BJ (cell line): ENCODE data around the gene GORASP1. TPM values are rescaled to one million over a fixed set of nuclear protein-coding genes. Genes with fewer than 3 reads are reported as not detected.

Source experiments
- CTCF ChIA-PET: fragments of 350-600 bp; formaldehyde crosslinking; extraction: SDS; loops from one replicate; lab custom pipeline; 2021; ENCODE audit warnings: antibody characterized with exemption, inconsistent platforms; lab: Yijun Ruan, JAX
- POLR2A ChIA-PET: fragments of 300-600 bp; sonication (Branson Sonifier 250); formaldehyde crosslinking; extraction: SDS; loops from one replicate; lab custom pipeline; 2021; ENCODE audit warnings: antibody characterized with exemption; lab: Charles Lee
- DNase-seq: peaks from one replicate; pipeline ENCODE4 v3.0.0-alpha.2; 2011; ENCODE audit warnings: low read depth
- H3K27me3 ChIP-seq: 2 replicates; pipeline ENCODE4 v1.6.0; 2011; ENCODE audit warnings: low read length; ENCODE audit not compliant: control insufficient read depth, insufficient read depth
- H3K36me3 ChIP-seq: 2 replicates; pipeline ENCODE4 v1.5.1; 2011; ENCODE audit warnings: low read length; ENCODE audit not compliant: control insufficient read depth, insufficient read depth
- H3K4me3 ChIP-seq: 2 replicates; pipeline ENCODE4 v1.5.1; 2011; ENCODE audit warnings: low read depth, mild to moderate bottlenecking, control low read depth, low read length
- CTCF ChIP-seq: IDR thresholded peaks from 2 replicates; pipeline ENCODE4 v1.5.1; 2011; ENCODE audit warnings: low read depth, mild to moderate bottlenecking, control low read depth, inconsistent platforms, low read length, moderate library complexity; ENCODE audit not compliant: insufficient read depth
- polyA plus RNA-seq: library from polyadenylated mRNA; depleted of rRNA; stranded (reverse); fragments of >200 nt; gene quantifications from 2 replicates; pipeline ENCODE4 v1.2.3, GENCODE V29; 2011

Gene GORASP1
- polyA plus RNA-seq, 1 experiment = 87.0 TPM

GRCh38 chr3:39088889-39089288 is 18.5 kb downstream of the GORASP1 start:
- ChIA-PET CTCF (interaction anchor here (1.3 to 2.4 kb wide), 3 partner anchors 12 to 58 kb away, joined by 4 to 10 read pairs (median 5); no protein-coding TSS in a partner anchor), POLR2A (no interaction called here)
- Histone ChIP-seq H3K4me3 (no peak overlapping the region), H3K27me3 (no peaks in the 10 kb centered on the region), H3K36me3 (peaks cover 6% of the 10 kb centered on the region)
- no peak for TF ChIP-seq CTCF
- no peak for DNase-seq

- H3K36me3 ChIP-seq = peaks cover 6% of the 10 kb centered on the region
- no peak overlapping the region for H3K4me3 ChIP-seq
- TF ChIP-seq CTCF = no peak
- no peak for DNase-seq
- ChIA-PET CTCF (interaction anchor here (1.2 to 2.4 kb wide), 6 partner anchors 8 to 200 kb away, joined by 3 to 10 read pairs (median 4); no protein-coding TSS in a partner anchor), POLR2A (no interaction called here)
- no peaks in the 10 kb centered on the region for H3K27me3 ChIP-seq
Observed at GRCh38 chr3:39088456-39088855, 19.0 kb downstream of the GORASP1 start.

- Histone ChIP-seq H3K36me3 (peaks cover 5% of the 10 kb centered on the region), H3K4me3 (no peak overlapping the region), H3K27me3 (no peaks in the 10 kb centered on the region)
- CTCF ChIA-PET = no interaction called here
- POLR2A ChIA-PET = no interaction called here
- DNase-seq = no peak
- no peak for TF ChIP-seq CTCF
Observed at GRCh38 chr3:39086144-39086543, 21.3 kb downstream of the GORASP1 start.

- POLR2A ChIA-PET = no interaction called here
- H3K36me3 ChIP-seq = peaks cover 5% of the 10 kb centered on the region
- no peak for DNase-seq
- no peak for TF ChIP-seq CTCF
- no peak overlapping the region for H3K4me3 ChIP-seq
- CTCF ChIA-PET = no interaction called here
- no peaks in the 10 kb centered on the region for H3K27me3 ChIP-seq
Observed at GRCh38 chr3:39082666-39083313, 24.6 kb downstream of the GORASP1 start.

GRCh38 chr3:39080026-39080425 is 27.4 kb downstream of the GORASP1 start:
- POLR2A ChIA-PET = interaction anchor here (0.6 kb wide), 1 partner anchor 195 kb away, joined by 5 read pairs; no protein-coding TSS in a partner anchor

More at GRCh38 chr3:39080026-39080425, 27.4 kb downstream of the GORASP1 start:
- no peaks in the 10 kb centered on the region for H3K27me3 ChIP-seq
- CTCF ChIA-PET = interaction anchor here (0.7 to 3.0 kb wide), 5 partner anchors 8 to 210 kb away, joined by 3 to 17 read pairs (median 3); no protein-coding TSS in a partner anchor
- no peak overlapping the region for H3K4me3 ChIP-seq
- H3K36me3 ChIP-seq = peaks cover 8% of the 10 kb centered on the region
- DNase-seq = no peak
- TF ChIP-seq CTCF = no peak
